ENCODE measurements around the gene BEST2.

DNA sequence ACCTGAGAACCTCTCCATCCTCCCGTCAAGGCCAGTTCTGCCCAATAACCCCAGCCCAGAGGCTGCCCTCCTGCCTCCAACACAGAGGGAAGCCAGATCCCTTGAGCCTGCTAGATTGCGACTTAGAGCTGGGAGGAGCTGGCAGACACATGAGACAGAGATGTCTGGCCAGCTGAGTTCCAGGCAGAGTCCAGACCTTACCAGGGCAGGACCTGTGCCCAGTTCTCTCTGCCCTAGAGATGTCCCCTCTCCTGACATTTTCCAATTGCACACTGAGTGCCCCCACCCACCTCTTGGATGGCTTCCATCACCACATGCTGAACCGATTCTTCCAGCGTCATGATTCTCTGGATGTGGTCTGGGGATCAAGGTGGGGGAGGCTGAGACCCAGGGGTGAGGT lies 20.7 kb downstream of the BEST2 start:
- TF ChIP-seq, protein P1, sequence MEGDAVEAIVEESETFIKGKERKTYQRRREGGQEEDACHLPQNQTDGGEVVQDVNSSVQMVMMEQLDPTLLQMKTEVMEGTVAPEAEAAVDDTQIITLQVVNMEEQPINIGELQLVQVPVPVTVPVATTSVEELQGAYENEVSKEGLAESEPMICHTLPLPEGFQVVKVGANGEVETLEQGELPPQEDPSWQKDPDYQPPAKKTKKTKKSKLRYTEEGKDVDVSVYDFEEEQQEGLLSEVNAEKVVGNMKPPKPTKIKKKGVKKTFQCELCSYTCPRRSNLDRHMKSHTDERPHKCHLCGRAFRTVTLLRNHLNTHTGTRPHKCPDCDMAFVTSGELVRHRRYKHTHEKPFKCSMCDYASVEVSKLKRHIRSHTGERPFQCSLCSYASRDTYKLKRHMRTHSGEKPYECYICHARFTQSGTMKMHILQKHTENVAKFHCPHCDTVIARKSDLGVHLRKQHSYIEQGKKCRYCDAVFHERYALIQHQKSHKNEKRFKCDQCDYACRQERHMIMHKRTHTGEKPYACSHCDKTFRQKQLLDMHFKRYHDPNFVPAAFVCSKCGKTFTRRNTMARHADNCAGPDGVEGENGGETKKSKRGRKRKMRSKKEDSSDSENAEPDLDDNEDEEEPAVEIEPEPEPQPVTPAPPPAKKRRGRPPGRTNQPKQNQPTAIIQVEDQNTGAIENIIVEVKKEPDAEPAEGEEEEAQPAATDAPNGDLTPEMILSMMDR (IDR thresholded peaks at IDR 0.05; ENCODE audit: low read length): no peak
- no peak for TF ChIP-seq EZH2phosphoT487 (IDR thresholded peaks at IDR 0.05; ENCODE audit: low read length)

All from MM.1S (cell line).